Activated CD8-positive, alpha-beta T cell treated with anti-CD3 and anti-CD28 coated beads for 36 hours (primary cell): ENCODE data around the gene KIF27. TPM values are rescaled to one million over a fixed set of nuclear protein-coding genes. Genes with fewer than 3 reads are reported as not detected.
A peak's percentile ranks its signal among the peaks of the same experiment; 100 is the strongest.
"Not testable (repeated sequence)": the region's sequence is repeated elsewhere in the genome, so short reads cannot be mapped to it uniquely, and the experiment has no call there.

Experiments
- ATAC-seq: fragments of 200-7000 bp; cut with Tn5 transposase; one replicate; pipeline ENCODE4 v1.10.0; 2021; ENCODE audit warnings: mild to moderate bottlenecking, moderate library complexity
- CTCF ChIA-PET: fragments of 350-600 bp; sonication (Branson Sonifier 250); formaldehyde crosslinking; loops from one replicate; lab custom pipeline; 2021; ENCODE audit warnings: antibody characterized with exemption; lab: Charles Lee
- POLR2A ChIA-PET: fragments of 350-600 bp; sonication (Branson Sonifier 250); formaldehyde crosslinking; loops from one replicate; lab custom pipeline; 2021; ENCODE audit warnings: antibody characterized with exemption; lab: Charles Lee
- DNase-seq: peaks from one replicate; pipeline ENCODE4 v3.0.0-alpha.2; 2020
- H3K27ac Mint-ChIP-seq: one replicate; pipeline ENCODE4 v1.8.0; 2021; ENCODE audit warnings: mild to moderate bottlenecking, mixed read lengths
- H3K27me3 Mint-ChIP-seq: one replicate; pipeline ENCODE4 v1.8.0; 2021; ENCODE audit warnings: mixed read lengths
- H3K36me3 Mint-ChIP-seq: one replicate; pipeline ENCODE4 v1.8.0; 2021; ENCODE audit warnings: low read depth, mixed read lengths
- H3K4me1 Mint-ChIP-seq: one replicate; pipeline ENCODE4 v1.8.0; 2021; ENCODE audit warnings: low read depth, mixed read lengths
- H3K4me3 Mint-ChIP-seq: one replicate; pipeline ENCODE4 v1.8.0; 2021; ENCODE audit warnings: mild to moderate bottlenecking, moderate library complexity, mixed read lengths
- H3K9me3 Mint-ChIP-seq: one replicate; pipeline ENCODE4 v1.8.0; 2021; ENCODE audit warnings: mixed read lengths
- intact Hi-C: fragments of 100-400 bp; cut with micrococcal nuclease; formaldehyde crosslinking; loops from one replicate; pipeline ENCODE4 v1.10.0; 2022
- total RNA-seq, 2 experiments: library from RNA; stranded (reverse); gene quantifications; one replicate each; pipeline ENCODE4 v1.2.3, GENCODE V29; 2021
- TF ChIP-seq, protein P1 (sequence below): fragments of 200-600 bp; IDR thresholded peaks from one replicate; pipeline ENCODE4 v1.8.0; 2022; ENCODE audit warnings: antibody characterized with exemption, mild to moderate bottlenecking

The KIF27 gene
- total RNA-seq, 2 experiments from 2014 or later, result 2.6 to 3.4 TPM

DNA sequence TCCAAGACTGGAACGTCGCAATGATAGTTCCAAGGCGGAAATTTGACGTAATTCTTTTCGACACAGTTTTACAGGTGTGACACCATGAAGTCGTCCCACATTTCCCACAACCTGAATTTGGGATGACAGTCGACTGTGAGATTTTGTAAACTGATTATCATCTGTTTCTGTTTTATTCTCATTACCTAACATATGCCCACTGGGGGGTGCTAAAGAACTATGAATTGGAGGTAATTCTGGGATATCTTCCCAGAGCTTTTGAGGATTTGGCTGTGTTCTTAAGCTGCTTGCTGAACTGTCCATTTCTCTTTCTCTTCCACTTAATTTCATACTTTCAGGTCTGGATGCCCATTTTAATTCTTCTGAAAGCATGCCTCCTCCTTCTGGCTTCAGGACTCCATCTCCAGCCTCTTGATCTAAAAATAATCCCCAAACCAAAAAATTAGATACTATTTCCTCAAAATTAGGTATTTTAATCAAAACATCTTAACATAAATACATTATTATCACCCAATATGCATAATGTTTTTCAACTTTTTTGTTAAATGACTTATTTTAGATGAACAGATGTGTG, 84.1 kb downstream of the KIF27 start:
- CTCF ChIA-PET, H3K4me3 Mint-ChIP-seq, H3K4me1 Mint-ChIP-seq, intact Hi-C loops, H3K9me3 Mint-ChIP-seq, H3K36me3 Mint-ChIP-seq, DNase-seq, H3K27me3 Mint-ChIP-seq, POLR2A ChIA-PET, ATAC-seq, H3K27ac Mint-ChIP-seq: not testable (repeated sequence)
- TF ChIP-seq, protein P1, sequence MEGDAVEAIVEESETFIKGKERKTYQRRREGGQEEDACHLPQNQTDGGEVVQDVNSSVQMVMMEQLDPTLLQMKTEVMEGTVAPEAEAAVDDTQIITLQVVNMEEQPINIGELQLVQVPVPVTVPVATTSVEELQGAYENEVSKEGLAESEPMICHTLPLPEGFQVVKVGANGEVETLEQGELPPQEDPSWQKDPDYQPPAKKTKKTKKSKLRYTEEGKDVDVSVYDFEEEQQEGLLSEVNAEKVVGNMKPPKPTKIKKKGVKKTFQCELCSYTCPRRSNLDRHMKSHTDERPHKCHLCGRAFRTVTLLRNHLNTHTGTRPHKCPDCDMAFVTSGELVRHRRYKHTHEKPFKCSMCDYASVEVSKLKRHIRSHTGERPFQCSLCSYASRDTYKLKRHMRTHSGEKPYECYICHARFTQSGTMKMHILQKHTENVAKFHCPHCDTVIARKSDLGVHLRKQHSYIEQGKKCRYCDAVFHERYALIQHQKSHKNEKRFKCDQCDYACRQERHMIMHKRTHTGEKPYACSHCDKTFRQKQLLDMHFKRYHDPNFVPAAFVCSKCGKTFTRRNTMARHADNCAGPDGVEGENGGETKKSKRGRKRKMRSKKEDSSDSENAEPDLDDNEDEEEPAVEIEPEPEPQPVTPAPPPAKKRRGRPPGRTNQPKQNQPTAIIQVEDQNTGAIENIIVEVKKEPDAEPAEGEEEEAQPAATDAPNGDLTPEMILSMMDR, result peak; percentile 14

DNA sequence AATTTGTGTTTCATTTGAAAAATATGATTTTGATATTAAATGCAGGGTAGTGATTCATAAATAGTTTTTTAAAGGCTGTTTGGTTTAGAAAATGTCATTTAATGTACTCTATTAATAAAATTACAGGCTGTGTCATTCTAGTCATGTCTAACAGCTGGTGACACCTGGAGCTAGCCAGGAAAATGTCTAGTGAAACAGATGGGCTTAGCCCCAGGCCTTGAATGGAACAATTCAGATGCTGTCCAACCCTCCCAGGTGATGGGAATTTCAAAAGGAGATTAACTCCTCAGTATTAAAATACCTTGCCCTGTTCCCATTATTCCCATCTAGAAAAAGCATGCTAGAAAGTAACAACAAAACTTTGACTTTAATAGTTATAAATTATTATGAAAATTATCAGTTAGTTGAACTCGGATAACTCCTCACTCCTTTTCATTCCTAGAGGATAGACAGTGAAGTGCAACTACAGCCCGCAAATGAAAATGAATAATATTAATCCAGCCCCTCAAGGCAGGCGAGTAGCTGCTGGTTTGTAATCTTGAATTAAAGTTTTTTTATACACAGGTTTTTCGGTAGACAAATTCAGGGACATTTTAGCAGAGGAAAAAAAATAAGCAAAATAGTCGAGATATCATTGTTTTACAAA, 90.7 kb downstream of the KIF27 start:
- intact Hi-C loops, H3K4me3 Mint-ChIP-seq, H3K27ac Mint-ChIP-seq, POLR2A ChIA-PET, H3K9me3 Mint-ChIP-seq, H3K4me1 Mint-ChIP-seq, H3K27me3 Mint-ChIP-seq, ATAC-seq, DNase-seq, H3K36me3 Mint-ChIP-seq: not testable (repeated sequence)
- CTCF ChIA-PET, result interaction anchor here (0.7 kb wide), 1 partner anchor 396 kb away, joined by 3 read pairs; no protein-coding TSS in a partner anchor

DNA sequence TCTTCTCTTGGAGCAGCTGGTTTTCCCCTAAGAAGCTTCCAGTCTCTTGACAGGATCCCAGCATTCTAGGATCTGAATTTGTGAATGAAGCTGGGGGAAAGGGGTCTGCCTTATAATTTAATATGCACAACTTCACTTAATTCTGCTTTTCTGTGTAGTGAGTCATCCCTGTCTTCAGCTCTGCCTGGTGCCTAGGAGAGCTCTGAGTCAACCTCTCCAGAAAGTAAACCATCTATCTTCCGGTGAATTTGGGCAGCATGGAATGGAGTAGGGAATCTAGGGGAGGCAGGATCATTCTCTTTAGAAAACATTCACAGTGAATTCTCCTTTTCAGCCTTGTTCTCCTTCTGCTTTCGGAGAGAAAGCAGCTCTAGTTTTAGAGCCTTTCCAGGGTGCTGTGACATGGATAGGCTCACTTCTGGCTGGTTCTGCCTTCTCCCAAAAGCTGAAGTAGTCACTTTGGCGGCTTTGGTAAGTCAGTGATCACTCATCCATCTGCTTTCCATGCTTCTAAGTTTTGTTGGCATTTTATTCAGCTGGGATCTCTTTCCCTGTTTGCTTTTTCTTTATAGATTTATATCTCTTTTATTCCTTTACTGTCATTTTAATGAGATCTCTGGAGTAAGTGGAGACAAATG, 96.1 kb downstream of the KIF27 start:
- H3K27ac Mint-ChIP-seq, H3K9me3 Mint-ChIP-seq, ATAC-seq, H3K4me3 Mint-ChIP-seq, H3K36me3 Mint-ChIP-seq, H3K27me3 Mint-ChIP-seq, intact Hi-C loops, POLR2A ChIA-PET, DNase-seq, H3K4me1 Mint-ChIP-seq: not testable (repeated sequence)
- CTCF ChIA-PET, result interaction anchor here (0.6 kb wide), 1 partner anchor 249 kb away, joined by 3 read pairs; no protein-coding TSS in a partner anchor

DNA sequence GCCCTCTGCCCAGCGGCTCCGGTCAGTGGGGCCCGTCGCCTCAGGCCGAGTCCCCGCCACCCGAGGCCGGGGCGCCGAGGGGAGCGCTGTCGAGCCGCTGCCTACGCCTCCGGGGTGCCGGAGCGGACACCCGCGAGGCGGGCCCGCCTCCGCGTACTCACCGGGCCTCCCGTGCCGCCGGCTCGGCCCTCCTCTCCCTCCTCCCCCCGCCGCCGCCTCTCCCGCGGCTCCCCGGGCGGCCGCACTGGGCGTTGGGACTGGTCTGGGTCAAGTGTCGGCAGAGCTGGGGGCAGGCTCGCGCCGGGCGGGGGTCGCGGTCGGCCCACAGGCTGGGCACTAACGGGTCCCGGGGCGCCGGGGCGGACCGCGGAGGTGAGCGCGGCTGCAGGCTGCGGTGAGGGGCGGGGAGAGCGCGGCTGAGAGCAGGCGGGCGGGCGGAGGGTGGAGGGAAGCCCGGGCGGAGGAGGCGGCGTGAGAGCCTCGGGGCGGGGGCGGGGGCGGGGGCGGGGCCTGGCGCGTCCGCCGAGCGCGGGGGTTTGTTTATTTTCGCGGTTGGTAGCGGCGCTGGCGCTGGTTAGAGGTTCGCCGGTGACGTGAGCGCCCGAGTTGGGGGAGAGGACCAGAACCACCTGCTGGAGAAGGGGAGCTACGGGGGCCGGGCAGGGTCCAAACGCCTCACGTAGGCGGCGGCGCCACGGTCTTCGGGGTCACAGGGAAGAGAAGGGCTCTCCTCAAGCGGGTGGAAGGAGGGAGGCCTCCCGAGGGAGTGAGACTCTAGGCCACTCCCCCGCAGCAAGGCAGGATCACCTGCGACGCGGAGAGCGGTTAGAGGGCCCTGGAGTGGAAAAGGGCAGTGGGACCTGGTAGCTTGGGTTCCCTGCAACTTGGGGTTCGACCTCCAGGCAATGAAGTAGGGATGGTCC, 103.6 kb downstream of the KIF27 start, which contains the start of gene GKAP1:
GKAP1 (minus strand) TSS at position 414 of the 923 bp plus-strand sequence. CDS start 11,252 bp downstream, outside the sequence.
- H3K36me3 Mint-ChIP-seq, H3K27me3 Mint-ChIP-seq, H3K9me3 Mint-ChIP-seq, POLR2A ChIA-PET, H3K4me1 Mint-ChIP-seq, intact Hi-C loops, CTCF ChIA-PET: not testable (repeated sequence)
- DNase-seq, result peak; percentile 74
- peak within 1 kb of the TSS; percentile 76 for H3K4me3 Mint-ChIP-seq
- H3K27ac Mint-ChIP-seq, result peak within 1 kb of the TSS; percentile 76
- ATAC-seq, result peak; percentile 78

DNA sequence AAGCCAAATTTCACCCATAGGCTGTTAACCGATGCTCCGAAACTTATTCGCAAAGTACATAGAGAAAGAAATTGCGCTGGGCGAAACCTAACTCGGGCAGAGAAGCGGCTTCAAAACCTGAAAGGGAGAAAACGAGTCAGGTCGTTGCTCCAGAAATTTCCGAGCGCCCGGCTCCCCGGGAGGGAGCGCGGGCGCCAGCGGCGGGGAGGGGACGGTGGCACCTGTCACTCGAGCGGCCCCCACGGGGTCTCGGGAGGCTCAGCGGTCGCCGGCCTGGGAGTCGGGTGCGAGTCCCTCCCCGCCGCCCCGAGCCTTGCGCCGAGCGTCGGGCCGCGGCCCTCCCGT, 104.2 kb downstream of the KIF27 start:
- POLR2A ChIA-PET, H3K9me3 Mint-ChIP-seq, CTCF ChIA-PET, H3K27me3 Mint-ChIP-seq, intact Hi-C loops, H3K36me3 Mint-ChIP-seq, H3K4me1 Mint-ChIP-seq: not testable (repeated sequence)
- DNase-seq (peak; percentile 36), ATAC-seq (peak; percentile 6)
- H3K4me3 Mint-ChIP-seq, result peak overlapping the region; percentile 76
- H3K27ac Mint-ChIP-seq, result peak overlapping the region; percentile 54

DNA sequence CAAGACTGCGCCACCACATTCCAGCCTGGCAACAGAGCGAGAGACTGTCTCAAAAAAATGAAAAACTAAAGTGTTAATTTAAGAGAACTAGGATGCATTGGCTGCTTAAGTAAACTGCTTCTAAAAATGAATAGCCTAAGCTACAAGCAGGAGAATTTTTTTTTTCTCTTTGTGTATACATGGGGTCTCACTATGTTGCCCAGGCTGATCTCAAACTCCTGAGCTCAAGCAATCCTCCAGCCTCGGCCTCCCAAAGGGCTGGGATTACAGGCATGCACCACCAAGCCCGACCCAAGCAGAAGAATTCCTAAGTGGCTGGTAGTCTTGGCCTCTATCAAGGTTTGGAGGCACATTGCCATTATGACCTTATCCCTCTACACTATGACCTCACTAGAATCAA, 106.1 kb downstream of the KIF27 start:
- H3K27ac Mint-ChIP-seq, intact Hi-C loops, H3K4me1 Mint-ChIP-seq, H3K36me3 Mint-ChIP-seq, H3K9me3 Mint-ChIP-seq, H3K4me3 Mint-ChIP-seq, CTCF ChIA-PET, POLR2A ChIA-PET, H3K27me3 Mint-ChIP-seq, ATAC-seq, DNase-seq: not testable (repeated sequence)

DNA sequence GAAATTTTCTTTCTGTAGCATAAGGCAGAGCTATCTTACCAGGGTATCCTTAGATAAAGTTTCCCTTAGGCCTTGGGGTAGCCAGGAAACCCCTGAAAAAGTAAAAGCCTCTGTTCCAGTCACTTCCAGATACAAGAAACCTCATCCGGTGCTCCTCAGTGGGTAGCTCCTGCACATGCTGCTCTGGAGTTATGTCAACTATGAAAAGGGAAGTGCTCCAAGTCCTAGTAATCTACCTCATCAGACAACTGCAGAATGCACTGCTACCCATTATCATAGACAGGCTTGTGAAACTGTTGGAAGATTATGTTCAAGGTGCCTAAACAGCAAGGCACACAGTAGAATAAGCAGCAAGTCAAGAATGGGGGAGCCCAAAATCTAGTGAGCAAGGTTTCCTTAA, 112.0 kb downstream of the KIF27 start:
- ATAC-seq, result not testable (repeated sequence)

DNA sequence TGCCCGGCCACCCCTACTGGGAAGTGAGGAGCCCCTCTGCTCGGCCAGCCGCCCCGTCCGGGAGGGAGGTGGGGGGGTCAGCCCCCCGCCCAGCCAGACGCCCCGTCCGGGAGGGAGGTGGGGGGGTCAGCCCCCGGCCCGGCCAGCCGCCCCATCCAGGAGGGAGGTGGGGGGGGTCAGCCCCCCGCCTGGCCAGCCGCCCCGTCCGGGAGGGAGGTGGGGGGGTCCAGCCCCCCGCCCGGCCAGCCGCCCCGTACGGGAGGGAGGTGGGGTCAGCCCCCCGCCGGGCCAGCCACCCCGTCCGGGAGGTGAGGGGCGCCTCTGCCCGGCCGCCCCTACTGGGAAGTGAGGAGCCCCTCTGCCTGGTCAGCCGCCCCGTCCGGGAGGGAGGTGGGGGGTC, 116.8 kb downstream of the KIF27 start:
- H3K27ac Mint-ChIP-seq, H3K27me3 Mint-ChIP-seq, H3K9me3 Mint-ChIP-seq, H3K4me3 Mint-ChIP-seq, H3K36me3 Mint-ChIP-seq, CTCF ChIA-PET, ATAC-seq, POLR2A ChIA-PET, H3K4me1 Mint-ChIP-seq, DNase-seq, intact Hi-C loops: not testable (repeated sequence)

More for the DNA sequence above, 112.0 kb downstream of the KIF27 start:
- intact Hi-C loops, DNase-seq, POLR2A ChIA-PET, H3K27ac Mint-ChIP-seq, H3K9me3 Mint-ChIP-seq, H3K4me1 Mint-ChIP-seq, CTCF ChIA-PET, H3K27me3 Mint-ChIP-seq, H3K36me3 Mint-ChIP-seq, H3K4me3 Mint-ChIP-seq: not testable (repeated sequence)

DNA sequence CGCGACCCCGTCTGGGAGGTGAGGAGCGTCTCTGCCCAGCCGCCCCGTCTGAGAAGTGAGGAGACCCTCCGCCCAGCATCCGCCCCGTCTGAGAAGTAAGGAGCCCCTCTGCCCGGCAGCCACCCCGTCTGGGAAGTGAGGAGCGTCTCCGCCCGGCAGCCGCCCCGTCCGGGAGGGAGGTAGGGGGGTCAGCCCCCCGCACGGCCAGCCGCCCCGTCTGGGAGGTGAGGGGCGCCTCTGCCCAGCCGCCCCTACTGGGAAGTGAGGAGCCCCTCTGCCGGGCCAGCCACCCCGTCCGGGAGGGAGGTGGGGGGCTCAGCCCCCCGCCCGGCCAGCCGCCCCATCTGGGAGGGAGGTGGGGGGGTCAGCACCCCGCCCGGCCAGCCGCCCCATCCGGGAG, 117.3 kb downstream of the KIF27 start:
- CTCF ChIA-PET, ATAC-seq, H3K4me1 Mint-ChIP-seq, POLR2A ChIA-PET, H3K36me3 Mint-ChIP-seq, intact Hi-C loops, H3K4me3 Mint-ChIP-seq, H3K27ac Mint-ChIP-seq, H3K27me3 Mint-ChIP-seq, DNase-seq, H3K9me3 Mint-ChIP-seq: not testable (repeated sequence)
